Kidney (tissue), 14 donors: ENCODE data around the gene ARL15. TPM values are rescaled to one million over a fixed set of nuclear protein-coding genes. Genes with fewer than 3 reads are reported as not detected.

Experiments
- DNase-seq, 5 donors: peaks; one replicate each; pipeline ENCODE4 v3.0.0-alpha.2; 2013 to 2020
- FAIRE-seq: peaks from 2 replicates; lab custom pipeline; 2012; peaks lifted over from hg19 to GRCh38; lab: Jason Lieb, UNC
- H3K27ac ChIP-seq, 2 donors: one replicate each; pipeline ENCODE4 v1.7.0; 2013; ENCODE audit warnings: low read depth in 2 of 2, low read length in 2 of 2, inconsistent platforms in 1 of 2
- H3K27me3 ChIP-seq: one replicate; pipeline ENCODE4 v1.7.1; 2013; ENCODE audit warnings: low read length, inconsistent platforms; ENCODE audit not compliant: control insufficient read depth, insufficient read depth
- H3K36me3 ChIP-seq, 3 donors: one replicate each; pipeline versions ENCODE4 v1.7.0 to v1.7.1; 2013; ENCODE audit warnings: low read length in 3 of 3, control low read depth in 1 of 3, inconsistent platforms in 1 of 3; ENCODE audit not compliant: insufficient read depth in 3 of 3, control insufficient read depth in 2 of 3
- H3K4me1 ChIP-seq, 3 donors: one replicate each; pipeline versions ENCODE4 v1.7.0 to v1.7.1; 2013; ENCODE audit warnings: low read length in 3 of 3, inconsistent platforms in 1 of 3, low read depth in 1 of 3; ENCODE audit not compliant: control insufficient read depth in 2 of 3, insufficient read depth in 2 of 3
- H3K4me3 ChIP-seq, 3 donors: one replicate each; pipeline versions ENCODE4 v1.7.0 to v1.8.1; 2013; ENCODE audit warnings: low read length in 3 of 3, control low read depth in 1 of 3, inconsistent platforms in 1 of 3
- H3K9ac ChIP-seq, 3 donors: one replicate each; pipeline versions ENCODE4 v1.7.0 to v1.7.1; 2013; ENCODE audit warnings: low read length in 3 of 3, control low read depth in 1 of 3, inconsistent platforms in 1 of 3
- H3K9me3 ChIP-seq, 3 donors: one replicate each; pipeline versions ENCODE4 v1.7.0 to v1.7.1; 2013; ENCODE audit warnings: low read length in 3 of 3, control low read depth in 1 of 3, inconsistent platforms in 1 of 3; ENCODE audit not compliant: control insufficient read depth in 2 of 3, insufficient read depth in 1 of 3
- intact Hi-C: fragments of 100-400 bp; cut with DNase I; formaldehyde crosslinking; loops from one replicate; pipeline ENCODE4 v1.11.1; 2022
- polyA plus RNA-seq: library from polyadenylated mRNA; stranded (reverse); fragments of 350-450 nt; fragmentation: Illumina TruSeq; extraction: RNeasy Lipid Tissue Mini Kit (QIAGEN cat#74804); gene quantifications from one replicate; pipeline ENCODE4 v1.2.3, GENCODE V29; 2014; ENCODE audit warnings: low read depth, low replicate concordance; ENCODE audit not compliant: insufficient read depth
- total RNA-seq: library from RNA; stranded (reverse); fragmentation: NEBNext Ultra II Directional; extraction: Animal tissue kit (Norgen Biotek cat#: 25700); gene quantifications from one replicate; pipeline ENCODE4 v1.2.1, GENCODE V29; 2021
- TF ChIP-seq, protein P1 (sequence below): IDR thresholded peaks from 3 replicates; pipeline ENCODE4 v1.5.1; 2012; ENCODE audit warnings: mild to moderate bottlenecking, moderate library complexity, borderline replicate concordance; ENCODE audit not compliant: insufficient read depth; ENCODE audit errors: extremely low read depth
- donor health status: control.
- donor health status: control.
- donor health status: control.
- donor health status: control.
- donor health status: control.
- donor health status: DM: yes; HTN: yes; CAD: no.
- donor health status: Normal renal cell carcinoma (clear cell type).

The ARL15 gene
- total and polyA plus RNA-seq, 2 donors from 2014 or later = 21.1 to 36.6 TPM

DNA sequence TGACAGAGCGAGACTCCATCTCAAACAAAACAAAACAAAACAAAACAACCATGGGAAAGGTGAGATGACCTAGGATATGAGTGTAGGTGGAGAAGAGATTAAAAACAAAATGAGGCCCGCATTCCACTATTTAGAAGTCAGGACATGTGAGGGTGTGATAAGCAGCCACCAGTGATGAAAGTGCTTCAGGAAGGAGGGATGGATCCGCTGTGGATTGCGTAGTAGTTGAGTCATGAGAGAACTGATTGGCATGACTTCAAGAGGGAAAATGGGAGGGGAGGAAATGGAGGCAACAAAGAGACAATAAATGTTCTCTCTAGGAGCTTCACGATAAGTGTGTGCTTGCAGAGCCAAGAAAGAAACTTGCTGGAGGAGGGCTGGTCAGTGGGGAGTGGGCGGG lies 367.6 kb downstream of the ARL15 start:
- no peak for DNase-seq
- no peak overlapping the region for H3K9ac ChIP-seq
- no peak for FAIRE-seq
- H3K27me3 ChIP-seq = no peaks in the 10 kb centered on the region
- no peak overlapping the region for H3K27ac ChIP-seq
- H3K36me3 ChIP-seq = no peaks in the 10 kb centered on the region
- H3K4me1 ChIP-seq = no peaks in the 10 kb centered on the region
- TF ChIP-seq, protein P1, sequence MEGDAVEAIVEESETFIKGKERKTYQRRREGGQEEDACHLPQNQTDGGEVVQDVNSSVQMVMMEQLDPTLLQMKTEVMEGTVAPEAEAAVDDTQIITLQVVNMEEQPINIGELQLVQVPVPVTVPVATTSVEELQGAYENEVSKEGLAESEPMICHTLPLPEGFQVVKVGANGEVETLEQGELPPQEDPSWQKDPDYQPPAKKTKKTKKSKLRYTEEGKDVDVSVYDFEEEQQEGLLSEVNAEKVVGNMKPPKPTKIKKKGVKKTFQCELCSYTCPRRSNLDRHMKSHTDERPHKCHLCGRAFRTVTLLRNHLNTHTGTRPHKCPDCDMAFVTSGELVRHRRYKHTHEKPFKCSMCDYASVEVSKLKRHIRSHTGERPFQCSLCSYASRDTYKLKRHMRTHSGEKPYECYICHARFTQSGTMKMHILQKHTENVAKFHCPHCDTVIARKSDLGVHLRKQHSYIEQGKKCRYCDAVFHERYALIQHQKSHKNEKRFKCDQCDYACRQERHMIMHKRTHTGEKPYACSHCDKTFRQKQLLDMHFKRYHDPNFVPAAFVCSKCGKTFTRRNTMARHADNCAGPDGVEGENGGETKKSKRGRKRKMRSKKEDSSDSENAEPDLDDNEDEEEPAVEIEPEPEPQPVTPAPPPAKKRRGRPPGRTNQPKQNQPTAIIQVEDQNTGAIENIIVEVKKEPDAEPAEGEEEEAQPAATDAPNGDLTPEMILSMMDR = no peak
- no peaks in the 10 kb centered on the region for H3K9me3 ChIP-seq
- intact Hi-C loops = no loop called here
- H3K4me3 ChIP-seq = no peak overlapping the region

DNA sequence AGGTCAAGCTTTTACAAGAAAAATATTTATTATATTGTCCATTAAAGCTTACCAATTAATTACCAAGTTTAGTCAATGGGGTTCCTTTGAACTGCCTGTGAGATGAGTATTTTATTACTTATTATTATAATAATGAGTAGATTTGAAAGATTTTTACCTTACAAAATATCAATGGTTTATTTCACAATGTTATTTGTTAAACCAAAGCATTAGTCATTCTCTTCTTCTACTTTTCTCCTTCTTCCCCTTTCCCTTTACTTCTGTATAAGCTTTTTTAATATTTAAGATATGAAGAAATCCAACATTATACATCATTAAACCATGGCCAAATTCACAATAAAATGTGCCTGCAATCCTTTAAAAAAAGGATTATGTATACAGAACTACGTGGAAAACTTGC lies 369.5 kb downstream of the ARL15 start:
- DNase-seq (no peak), FAIRE-seq (peak; percentile 61)
- Histone ChIP-seq H3K9me3 (no peaks in the 10 kb centered on the region), H3K27ac (no peak overlapping the region), H3K27me3 (no peaks in the 10 kb centered on the region), H3K4me1 (peaks cover 0 to 3% (median 0%) of the 10 kb centered on the region in 3 donors), H3K4me3 (no peak overlapping the region), H3K9ac (no peak overlapping the region), H3K36me3 (no peaks in the 10 kb centered on the region)
- intact Hi-C loops = no loop called here
- TF ChIP-seq, protein P1 = no peak

DNA sequence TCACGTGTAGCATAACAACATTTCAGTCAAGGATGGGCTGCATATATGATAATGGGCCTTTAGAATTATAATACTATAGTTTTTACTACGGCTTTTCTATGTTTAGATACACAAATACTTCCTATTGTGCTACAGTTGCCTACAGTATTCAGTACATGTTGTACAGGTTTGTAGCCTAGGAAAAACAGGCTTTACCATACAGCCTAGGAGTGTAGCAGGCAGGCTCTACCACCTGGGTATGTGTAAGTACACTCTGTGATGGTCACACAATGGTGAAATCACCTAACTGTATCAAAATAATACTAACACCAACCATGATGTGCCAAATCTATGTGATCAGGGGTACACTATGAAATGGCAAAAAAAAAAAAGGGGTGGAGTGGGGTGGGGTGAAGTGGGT lies 372.9 kb downstream of the ARL15 start:
- no peak overlapping the region for H3K4me3 ChIP-seq
- no peaks in the 10 kb centered on the region for H3K36me3 ChIP-seq
- H3K9me3 ChIP-seq = no peaks in the 10 kb centered on the region
- DNase-seq (no peak), FAIRE-seq (no peak)
- TF ChIP-seq, protein P1 = no peak
- H3K27me3 ChIP-seq = no peaks in the 10 kb centered on the region
- intact Hi-C loops = no loop called here
- H3K4me1 ChIP-seq = peaks cover 0 to 3% (median 0%) of the 10 kb centered on the region in 3 donors
- H3K27ac ChIP-seq = no peak overlapping the region
- H3K9ac ChIP-seq = no peak overlapping the region
